RWPE1 (cell line): ENCODE measurements around the gene KCNT2.

Experiments
- CTCF ChIA-PET: fragments of 350-600 bp; sonication (Branson Sonifier 250); formaldehyde crosslinking; extraction: SDS; loops from one replicate; lab custom pipeline; 2021; lab: Yijun Ruan, JAX
- POLR2A ChIA-PET: fragments of 400-600 bp; formaldehyde crosslinking; extraction: SDS; loops from one replicate; lab custom pipeline; 2020; ENCODE audit warnings: antibody characterized with exemption; ENCODE audit not compliant: low non-redundant PET; lab: Yijun Ruan, JAX
- DNase-seq: peaks from one replicate; pipeline ENCODE4 v3.0.0; 2012; ENCODE audit warnings: low spot score
- H3K27ac ChIP-seq: fragments of 450-650 bp; 2 replicates; pipeline ENCODE4 v1.5.1; 2017
- CTCF ChIP-seq: fragments of 450-650 bp; conservative IDR thresholded peaks from 2 replicates; pipeline ENCODE4 v1.5.1; 2017; ENCODE audit warnings: low read depth, mild to moderate bottlenecking

The KCNT2 gene

DNA sequence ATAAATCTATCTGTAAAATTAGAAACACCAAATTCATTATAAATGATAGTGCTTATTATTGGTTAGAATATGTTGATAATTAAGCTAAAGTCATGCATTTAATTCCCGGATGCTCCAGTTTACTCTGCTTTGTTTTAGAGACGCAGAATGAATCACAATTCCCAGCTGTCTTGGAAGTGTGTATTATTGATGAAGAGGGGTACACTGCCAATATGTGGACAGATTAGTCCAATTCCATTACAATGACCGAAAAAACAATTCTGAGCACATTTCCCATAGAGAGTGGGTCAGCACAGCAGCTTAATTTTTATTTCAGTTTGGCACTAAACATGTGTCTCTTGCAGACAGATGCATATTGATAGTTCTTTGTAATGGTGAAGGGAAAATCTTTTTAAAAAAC, 146.7 kb downstream of the KCNT2 start:
- H3K27ac ChIP-seq, result no peak overlapping the region
- ChIA-PET POLR2A (no interaction called here), CTCF (interaction anchor here (0.5 to 0.7 kb wide), 4 partner anchors 25 to 1497 kb away, joined by 3 to 4 read pairs (median 3); no protein-coding TSS in a partner anchor)
- TF ChIP-seq CTCF, result no peak
- DNase-seq, result no peak

DNA sequence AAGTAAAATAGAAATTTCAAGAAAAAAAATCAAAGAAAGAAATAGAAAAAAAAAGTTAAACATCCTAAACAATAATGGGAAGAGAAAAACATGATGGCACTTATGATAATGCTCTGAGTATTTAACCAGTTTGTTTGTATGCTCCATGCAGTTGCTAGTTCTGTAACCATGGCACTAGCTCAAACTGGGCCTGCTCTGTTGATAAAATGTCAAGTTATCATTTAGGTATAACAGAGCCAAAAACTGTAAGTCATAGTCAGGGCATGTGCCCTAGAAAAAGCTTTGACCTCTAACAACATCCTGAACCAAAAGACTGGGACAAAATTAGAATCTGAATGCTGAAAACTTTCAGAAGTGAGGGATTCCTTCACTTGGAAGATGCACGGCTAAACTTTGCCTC, 148.9 kb downstream of the KCNT2 start:
- no peak for DNase-seq
- POLR2A ChIA-PET, result no interaction called here
- no peak for TF ChIP-seq CTCF
- H3K27ac ChIP-seq, result no peak overlapping the region
- CTCF ChIA-PET, result interaction anchor here (0.6 kb wide), 1 partner anchor 784 kb away, joined by 3 read pairs; no protein-coding TSS in a partner anchor

DNA sequence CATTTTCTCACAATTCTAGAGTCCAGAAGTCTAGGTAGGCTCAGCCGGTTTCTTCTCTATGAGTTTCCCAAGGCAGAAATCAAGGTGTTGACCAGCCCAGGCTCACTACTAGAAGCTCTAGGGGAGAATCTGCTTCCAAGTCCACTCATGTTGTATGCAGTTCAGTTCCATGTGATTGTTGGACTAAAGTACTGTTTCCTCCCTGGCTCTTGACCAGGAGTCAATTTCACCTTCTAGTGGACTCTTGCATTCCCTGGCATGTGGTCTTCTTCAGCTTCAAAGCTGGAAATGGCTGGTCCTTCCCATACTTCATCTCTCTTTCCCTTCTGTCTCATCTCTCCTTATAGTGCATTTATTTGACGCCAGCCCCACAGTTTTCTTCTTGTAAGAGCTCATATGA, 153.4 kb downstream of the KCNT2 start:
- ChIA-PET POLR2A (no interaction called here), CTCF (interaction anchor here (0.6 to 0.7 kb wide), 2 partner anchors 9 to 236 kb away, joined by 3 to 4 read pairs; no protein-coding TSS in a partner anchor)
- H3K27ac ChIP-seq, result no peak overlapping the region
- no peak for TF ChIP-seq CTCF
- no peak for DNase-seq

GRCh38 chr1:196451103-196451502, 157.1 kb downstream of the KCNT2 start:
- ChIA-PET CTCF (interaction anchor here (0.6 kb wide), 1 partner anchor 96 kb away, joined by 3 read pairs; no protein-coding TSS in a partner anchor), POLR2A (no interaction called here)
- TF ChIP-seq CTCF, result no peak

DNA sequence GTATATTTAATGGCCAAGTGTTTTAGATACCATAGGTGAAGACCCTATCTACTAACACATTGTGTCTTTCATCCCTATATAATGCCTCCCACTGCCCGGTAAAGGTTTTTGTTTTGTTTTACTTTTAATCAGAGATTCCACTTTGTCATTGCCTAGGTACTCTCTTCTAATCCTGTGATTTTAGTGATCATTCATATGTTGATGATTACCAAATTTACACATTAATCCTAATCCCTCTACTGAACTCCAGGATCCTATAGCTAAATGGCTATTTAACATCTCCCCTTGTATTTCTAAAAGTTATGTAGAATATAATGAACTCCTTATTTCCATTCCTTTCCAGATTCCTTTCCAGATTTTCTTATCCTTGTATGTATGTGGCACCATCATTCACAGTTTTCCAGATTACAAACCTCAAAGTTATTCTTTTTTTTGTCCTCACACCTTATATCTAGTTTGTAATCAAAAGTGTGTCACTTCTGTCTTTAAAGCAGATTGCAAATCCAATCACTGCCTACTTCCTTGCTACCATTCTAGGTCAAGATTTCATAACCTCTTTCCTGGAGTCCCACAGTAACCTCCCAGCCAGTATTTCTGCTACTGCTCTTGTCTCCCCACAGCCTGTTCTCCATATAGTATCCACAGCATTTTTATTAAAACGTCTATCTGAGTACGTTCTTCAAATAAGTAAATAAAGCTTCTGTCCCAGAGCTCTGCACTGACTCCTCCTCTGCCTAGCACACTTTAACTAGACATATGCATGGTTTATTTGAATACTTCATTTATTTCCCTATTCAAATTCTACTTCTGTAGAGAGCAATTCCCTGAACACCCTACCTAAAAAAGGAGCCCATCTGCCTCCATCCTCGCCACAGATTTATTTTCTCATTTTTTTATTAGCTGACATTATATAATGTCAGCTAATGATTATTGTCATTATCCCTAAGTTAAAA, 157.8 kb downstream of the KCNT2 start:
- no peak overlapping the region for H3K27ac ChIP-seq

More at GRCh38 chr1:196451103-196451502, 157.1 kb downstream of the KCNT2 start:
- H3K27ac ChIP-seq, result no peak overlapping the region
- no peak for DNase-seq

More for the DNA sequence above, 157.8 kb downstream of the KCNT2 start:
- POLR2A ChIA-PET, result no interaction called here
- CTCF ChIA-PET, result no interaction called here
- DNase-seq, result no peak
- TF ChIP-seq CTCF, result no peak
